ENCODE measurements around the gene MAP2K5. TPM values are rescaled to one million over a fixed set of nuclear protein-coding genes. Genes with fewer than 3 reads are reported as not detected.

MAP2K5 gene
- total and polyA plus RNA-seq, 8 donors, result 1.8 to 94.6 (median 11.1) TPM

DNA sequence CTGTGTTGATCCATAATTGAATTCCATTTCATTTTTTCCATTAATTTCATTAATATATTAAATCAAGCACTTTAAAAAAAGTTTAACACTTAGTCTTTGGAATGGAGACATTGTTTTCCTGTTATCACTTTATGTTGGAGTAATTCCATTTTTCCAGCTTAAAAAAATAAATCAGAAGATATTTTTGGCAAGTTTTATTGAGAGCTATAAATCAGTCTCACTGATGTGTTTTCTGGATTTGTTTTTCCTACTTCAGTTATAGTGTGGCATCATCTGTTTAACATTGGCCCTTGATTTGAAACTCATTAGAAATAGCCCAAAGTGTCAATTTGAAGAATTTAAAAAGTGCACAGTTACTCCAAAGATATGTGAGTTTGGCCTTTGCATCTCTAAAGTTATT, 53.1 kb downstream of the MAP2K5 start:
- Histone ChIP-seq H3K4me1 (no peaks in the 10 kb centered on the region), H3K36me3 (peaks cover 7 to 59% (median 42%) of the 10 kb centered on the region in 4 donors), H3K9me3 (no peaks in the 10 kb centered on the region), H3K4me3 (no peak overlapping the region), H3K27me3 (no peaks in the 10 kb centered on the region), H3K27ac (no peak overlapping the region)
- DNase-seq, result no peak
- TF ChIP-seq EP300 (IDR thresholded peaks at IDR 0.05) (no peak), POLR2A (IDR thresholded peaks at IDR 0.05) (no peak), POLR2AphosphoS5 (IDR thresholded peaks at IDR 0.05) (no peak)
- TF ChIP-seq, protein P1, sequence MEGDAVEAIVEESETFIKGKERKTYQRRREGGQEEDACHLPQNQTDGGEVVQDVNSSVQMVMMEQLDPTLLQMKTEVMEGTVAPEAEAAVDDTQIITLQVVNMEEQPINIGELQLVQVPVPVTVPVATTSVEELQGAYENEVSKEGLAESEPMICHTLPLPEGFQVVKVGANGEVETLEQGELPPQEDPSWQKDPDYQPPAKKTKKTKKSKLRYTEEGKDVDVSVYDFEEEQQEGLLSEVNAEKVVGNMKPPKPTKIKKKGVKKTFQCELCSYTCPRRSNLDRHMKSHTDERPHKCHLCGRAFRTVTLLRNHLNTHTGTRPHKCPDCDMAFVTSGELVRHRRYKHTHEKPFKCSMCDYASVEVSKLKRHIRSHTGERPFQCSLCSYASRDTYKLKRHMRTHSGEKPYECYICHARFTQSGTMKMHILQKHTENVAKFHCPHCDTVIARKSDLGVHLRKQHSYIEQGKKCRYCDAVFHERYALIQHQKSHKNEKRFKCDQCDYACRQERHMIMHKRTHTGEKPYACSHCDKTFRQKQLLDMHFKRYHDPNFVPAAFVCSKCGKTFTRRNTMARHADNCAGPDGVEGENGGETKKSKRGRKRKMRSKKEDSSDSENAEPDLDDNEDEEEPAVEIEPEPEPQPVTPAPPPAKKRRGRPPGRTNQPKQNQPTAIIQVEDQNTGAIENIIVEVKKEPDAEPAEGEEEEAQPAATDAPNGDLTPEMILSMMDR (IDR thresholded peaks at IDR 0.05), result no peak
- intact Hi-C loops (cut with DNase I; ENCODE audit: low total_unique reads), result no loop called here

DNA sequence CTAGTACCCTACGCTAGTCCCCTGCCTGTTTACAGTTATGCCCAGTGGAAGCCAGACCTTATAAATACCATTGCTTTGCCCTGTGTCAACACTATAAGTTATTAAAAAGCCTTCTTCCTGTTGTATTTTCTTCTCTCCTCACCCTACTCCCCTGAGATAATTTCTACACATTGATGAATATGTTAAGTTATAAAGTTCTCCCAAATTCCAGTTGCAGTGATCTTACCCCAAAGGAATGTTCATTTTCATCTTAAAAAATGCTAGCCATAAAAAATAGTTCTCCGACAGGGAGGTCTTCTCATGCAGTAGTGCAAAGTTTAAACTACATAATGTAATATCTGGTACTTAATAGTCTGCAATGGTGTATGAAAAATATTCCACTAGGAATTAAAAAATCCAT, 58.6 kb downstream of the MAP2K5 start:
- H3K27ac ChIP-seq, result no peak overlapping the region
- WGBS, 5 donors, result 94 to 98% (median 96%) methylated on average over 2 of the region's 2 CpGs
- H3K9me3 ChIP-seq, result no peaks in the 10 kb centered on the region
- no peaks in the 10 kb centered on the region for H3K4me1 ChIP-seq
- peaks cover 0 to 39% (median 32%) of the 10 kb centered on the region in 4 donors for H3K36me3 ChIP-seq
- no peak for DNase-seq
- no peaks in the 10 kb centered on the region for H3K27me3 ChIP-seq
- intact Hi-C loops (cut with DNase I; ENCODE audit: low total_unique reads), result no loop called here
- TF ChIP-seq POLR2AphosphoS5 (IDR thresholded peaks at IDR 0.05) (no peak), EP300 (IDR thresholded peaks at IDR 0.05) (no peak), POLR2A (IDR thresholded peaks at IDR 0.05) (no peak)
- TF ChIP-seq, protein P1 (IDR thresholded peaks at IDR 0.05), result no peak
- no peak overlapping the region for H3K4me3 ChIP-seq

DNA sequence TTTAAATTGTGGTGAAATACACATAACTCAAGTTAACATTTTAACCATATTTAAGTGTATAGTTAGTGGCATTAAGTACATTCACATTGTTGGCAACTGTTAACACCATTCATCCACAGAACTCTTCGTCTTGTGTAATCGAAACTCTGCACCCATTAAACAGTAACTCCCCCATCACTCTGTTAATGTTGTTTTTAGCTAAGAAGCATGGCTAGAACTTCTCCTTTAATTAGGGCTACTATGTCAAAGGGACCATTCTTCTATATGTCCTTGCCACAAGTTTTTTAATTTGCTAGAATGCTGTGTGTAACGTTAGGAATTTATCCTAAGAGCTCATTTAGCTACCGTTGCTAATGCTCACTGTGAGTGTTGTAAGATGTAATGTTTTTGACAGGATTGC, 60.6 kb downstream of the MAP2K5 start:
- Histone ChIP-seq H3K9me3 (no peaks in the 10 kb centered on the region), H3K27ac (no peak overlapping the region), H3K27me3 (no peaks in the 10 kb centered on the region), H3K4me3 (no peak overlapping the region), H3K4me1 (no peaks in the 10 kb centered on the region), H3K36me3 (peaks cover 0 to 31% (median 22%) of the 10 kb centered on the region in 4 donors)
- 88 to 97% (median 92%) methylated on average over 4 of the region's 4 CpGs for WGBS, 5 donors
- intact Hi-C loops (cut with DNase I; ENCODE audit: low total_unique reads), result no loop called here
- TF ChIP-seq, protein P1 (IDR thresholded peaks at IDR 0.05), result no peak
- TF ChIP-seq EP300 (IDR thresholded peaks at IDR 0.05), result no peak
- no peak for TF ChIP-seq POLR2A (IDR thresholded peaks at IDR 0.05)
- no peak for TF ChIP-seq POLR2AphosphoS5 (IDR thresholded peaks at IDR 0.05)
- DNase-seq, result no peak

DNA sequence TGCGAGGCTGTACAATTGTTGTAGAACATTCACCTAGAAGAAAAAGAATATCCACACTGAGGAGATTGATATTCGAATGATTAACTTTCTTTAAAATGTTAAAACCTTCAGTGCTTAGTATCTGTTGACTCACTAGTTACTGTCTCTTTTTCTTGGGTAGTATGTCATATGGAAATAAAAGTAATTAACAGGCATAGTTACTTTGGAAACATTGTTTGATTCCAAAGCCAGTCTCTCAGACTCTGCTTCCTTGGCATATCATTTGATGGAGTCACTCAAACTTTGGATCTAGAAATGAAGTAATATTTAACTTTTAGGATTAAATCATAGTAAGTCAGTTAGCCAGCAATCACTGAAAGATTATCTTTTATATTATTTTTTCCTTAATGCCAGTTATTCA, 63.4 kb downstream of the MAP2K5 start:
- WGBS, 5 donors, result 95 to 98% (median 97%) methylated on average over 2 of the region's 2 CpGs
- intact Hi-C loops (cut with DNase I; ENCODE audit: low total_unique reads), result no loop called here
- no peaks in the 10 kb centered on the region for H3K4me1 ChIP-seq
- H3K9me3 ChIP-seq, result no peaks in the 10 kb centered on the region
- no peaks in the 10 kb centered on the region for H3K27me3 ChIP-seq
- no peak overlapping the region for H3K27ac ChIP-seq
- H3K36me3 ChIP-seq, result peaks cover 0 to 18% (median 14%) of the 10 kb centered on the region in 4 donors
- TF ChIP-seq POLR2A (IDR thresholded peaks at IDR 0.05) (no peak), POLR2AphosphoS5 (IDR thresholded peaks at IDR 0.05) (no peak), EP300 (IDR thresholded peaks at IDR 0.05) (no peak)
- TF ChIP-seq, protein P1 (IDR thresholded peaks at IDR 0.05), result no peak
- no peak for DNase-seq
- H3K4me3 ChIP-seq, result no peak overlapping the region
